COLO668 (cell line): Measurements from ENCODE around the gene ZNF417.
"Not testable (repeated sequence)": the region's sequence is repeated elsewhere in the genome, so short reads cannot be mapped to it uniquely, and the experiment has no call there.

Experiments used
- DNase-seq: peaks from one replicate; lab custom pipeline; 2025; ENCODE audit not compliant: unreplicated experiment; lab: John Stamatoyannopoulos, UW

Gene ZNF417

DNA sequence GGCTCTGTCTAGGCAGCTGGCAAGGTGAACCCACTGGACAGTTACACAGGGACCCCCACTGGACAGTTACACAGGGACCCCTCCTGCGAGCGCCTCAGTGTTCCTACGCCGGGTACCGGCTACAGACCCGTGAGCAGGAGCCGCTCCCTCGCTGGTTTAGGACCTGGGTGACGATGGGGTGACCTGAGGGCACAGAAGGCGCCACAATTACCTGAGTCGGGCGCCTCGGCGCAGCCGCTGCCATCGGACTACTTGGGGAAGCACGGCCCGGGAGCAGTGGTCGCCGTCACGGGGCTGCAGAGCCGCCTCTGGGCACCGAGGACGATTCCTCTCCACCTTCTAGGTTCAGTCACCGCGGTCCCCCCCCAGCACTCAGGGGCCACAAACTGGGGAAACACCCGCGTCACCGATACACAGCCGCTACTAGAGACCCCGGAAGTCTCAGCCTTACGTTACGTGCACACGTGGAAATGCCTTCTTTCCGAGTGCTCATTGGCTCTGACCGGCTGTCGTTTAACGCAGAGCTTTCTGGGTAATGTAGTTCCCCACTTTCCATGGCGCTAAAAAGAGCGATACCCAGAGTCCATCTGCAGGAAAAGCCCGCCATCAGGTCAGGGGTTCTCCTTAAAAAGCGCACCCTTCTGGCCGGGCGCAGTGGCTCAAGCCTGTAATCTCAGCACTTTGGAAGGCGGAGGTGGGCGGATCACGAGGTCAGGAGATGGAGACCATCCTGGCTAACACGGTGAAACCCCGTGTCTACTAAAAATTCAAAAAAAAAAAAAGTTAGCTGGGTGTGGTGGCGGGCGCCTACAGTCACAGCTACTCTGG lies at the start of gene ZNF417:
ZNF417 (minus strand) TSS at position 425 of the 828 bp plus-strand sequence; CDS start at position 244, 181 bp downstream.
- peak; percentile 87 for DNase-seq

DNA sequence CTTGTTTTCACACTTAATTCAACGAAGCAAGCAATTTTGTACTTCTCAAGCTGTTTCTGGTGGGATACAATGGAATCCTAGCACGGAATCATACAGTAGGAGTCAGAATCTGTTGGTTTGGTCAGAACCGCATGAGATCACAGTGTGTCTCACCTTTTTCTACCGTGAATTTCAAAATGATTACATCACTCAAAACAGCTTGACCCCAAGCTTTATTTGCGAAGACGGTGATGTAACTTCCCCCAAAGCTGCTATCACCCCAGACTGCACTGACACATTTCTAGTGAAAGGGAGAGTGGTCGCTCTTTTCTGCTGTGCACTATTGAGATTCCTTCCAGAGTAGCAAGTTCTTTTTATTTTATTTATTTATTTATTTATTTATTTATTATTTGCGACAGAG lies 48.4 kb upstream of the ZNF417 start:
- no peak for DNase-seq

DNA sequence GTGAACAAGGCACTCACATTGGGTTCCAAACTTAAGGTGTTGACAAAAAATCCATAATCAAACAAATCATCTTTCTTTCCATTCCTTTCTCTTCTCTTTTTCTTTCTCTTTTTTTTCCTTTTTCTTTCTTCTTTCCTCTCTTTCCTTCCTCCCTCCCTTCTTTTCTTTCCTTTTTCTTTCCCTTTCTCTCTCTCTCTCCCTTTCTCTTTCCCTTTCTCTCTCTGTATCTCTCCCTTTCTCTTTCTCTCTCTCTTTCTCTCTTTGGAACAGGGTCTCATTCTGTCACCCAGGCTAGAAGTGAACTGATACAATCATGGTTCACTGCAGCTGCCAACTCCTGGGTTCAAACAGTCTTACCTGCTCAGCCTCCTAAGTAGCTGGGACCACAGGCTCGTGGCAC lies 45.4 kb upstream of the ZNF417 start:
- no peak for DNase-seq

DNA sequence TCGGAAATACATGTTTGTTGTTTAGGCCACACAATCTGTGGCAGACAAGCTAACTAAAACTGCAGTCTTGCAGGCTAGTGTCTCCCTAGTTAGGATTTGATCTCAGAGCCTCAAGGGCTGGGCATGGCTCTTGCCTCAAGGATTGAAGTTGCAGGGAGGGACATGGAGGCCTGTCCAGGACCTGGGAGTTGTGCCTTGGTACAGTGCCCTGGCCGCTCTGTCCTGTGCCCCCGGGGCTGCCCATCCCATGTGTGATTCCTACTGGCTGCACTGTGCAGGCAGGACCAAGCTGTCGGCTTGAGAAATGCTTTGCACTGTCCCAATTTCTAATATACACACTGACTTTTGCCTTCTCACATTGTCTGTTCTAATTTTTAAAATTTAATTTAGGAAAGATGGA lies 38.6 kb upstream of the ZNF417 start:
- DNase-seq = no peak

DNA sequence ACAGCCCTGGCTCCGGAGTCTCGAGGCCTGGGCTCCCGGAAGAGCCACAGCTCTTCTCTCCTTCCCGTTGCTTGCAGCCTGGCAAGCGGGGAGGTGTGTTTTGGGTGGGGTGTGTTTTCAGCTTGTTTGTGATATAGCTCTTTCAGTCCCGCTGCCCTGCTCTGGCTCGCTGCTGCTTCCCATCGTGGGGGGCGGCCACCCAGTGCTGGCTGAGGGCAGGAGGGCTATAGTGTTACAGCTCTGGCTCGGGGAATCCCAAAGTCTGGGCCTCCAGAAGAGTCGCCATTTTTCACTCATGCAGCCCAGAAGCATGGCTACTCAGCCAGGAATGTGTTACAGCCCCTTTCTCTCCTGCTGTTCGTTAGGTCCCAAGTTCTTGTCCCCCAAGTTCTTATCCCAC lies 33.3 kb upstream of the ZNF417 start:
- no peak for DNase-seq

DNA sequence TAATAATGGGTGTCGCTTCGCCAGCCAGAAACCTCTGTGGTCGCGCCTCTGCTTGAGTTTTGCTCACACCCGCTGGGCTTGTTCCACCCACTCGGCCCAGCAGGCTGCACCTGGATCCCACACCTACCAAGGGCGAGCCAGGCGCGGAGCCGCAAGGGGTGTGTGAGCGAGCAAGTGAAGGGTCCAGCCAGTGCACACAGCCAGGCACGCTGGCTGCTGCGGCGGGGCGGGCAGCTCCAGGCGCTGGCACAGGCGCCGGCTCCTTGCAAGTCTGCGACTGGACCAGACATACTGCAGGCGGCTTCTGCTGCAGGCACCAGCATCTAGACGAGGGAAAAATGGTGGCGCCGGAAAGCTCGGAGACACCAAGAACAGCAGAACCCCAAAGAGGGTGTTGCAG lies 32.9 kb upstream of the ZNF417 start:
- DNase-seq = no peak

DNA sequence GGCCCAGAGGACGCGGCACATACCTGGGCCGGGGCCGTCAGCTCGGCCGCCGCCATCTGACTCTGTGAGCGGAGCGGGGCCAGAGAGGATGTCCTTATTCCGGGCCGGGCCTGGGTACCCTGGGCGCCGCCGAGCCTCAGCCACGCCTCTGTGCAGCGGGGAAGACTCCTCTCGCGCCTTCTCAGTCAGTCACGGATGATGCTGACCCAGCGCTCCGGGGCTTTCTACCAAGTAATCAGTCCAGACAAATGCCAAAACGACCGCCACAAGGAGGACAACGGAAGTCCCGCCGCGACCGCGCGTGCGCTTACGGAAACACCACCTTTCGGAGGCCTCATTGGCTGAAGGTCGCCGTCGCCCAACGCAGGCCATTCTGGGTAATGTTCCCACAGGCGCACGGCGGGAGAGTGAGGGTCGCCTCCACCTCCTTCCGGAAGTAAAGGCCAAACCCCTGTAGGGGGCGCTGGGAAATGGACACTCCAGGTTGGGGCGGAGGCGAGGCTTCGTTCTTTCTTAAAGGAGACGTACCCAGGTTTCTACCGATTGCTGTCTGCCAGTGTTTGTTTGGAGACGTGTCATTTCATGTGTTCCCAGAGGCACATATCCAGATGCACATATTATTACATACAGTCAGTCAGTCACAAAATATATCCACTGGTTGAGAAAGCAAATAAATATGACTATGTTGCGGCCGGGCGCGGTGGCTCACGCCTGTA lies 31.2 kb upstream of the ZNF417 start, which contains the start of gene ZNF256:
ZNF256 (minus strand) TSS at position 288 of the 716 bp plus-strand sequence; CDS start at position 56, 232 bp downstream.
- DNase-seq = peak; percentile 97

DNA sequence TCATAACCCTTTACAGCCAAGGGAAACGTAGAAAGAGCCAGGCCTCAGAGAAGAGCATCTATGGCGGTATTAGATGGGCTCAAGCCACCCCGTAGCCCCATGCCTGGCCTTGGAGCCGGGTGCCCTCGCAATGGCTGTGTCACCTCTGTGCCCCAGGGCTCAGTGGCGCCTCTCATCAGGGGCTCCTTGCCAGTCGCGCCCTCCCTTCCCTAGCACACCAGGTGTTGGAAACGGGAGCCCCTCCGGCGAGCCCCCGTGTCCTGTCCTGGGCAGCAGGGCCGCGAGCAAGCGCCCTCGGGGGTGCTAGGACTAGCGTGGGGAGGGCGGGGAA lies 30.7 kb upstream of the ZNF417 start:
- DNase-seq = no peak

DNA sequence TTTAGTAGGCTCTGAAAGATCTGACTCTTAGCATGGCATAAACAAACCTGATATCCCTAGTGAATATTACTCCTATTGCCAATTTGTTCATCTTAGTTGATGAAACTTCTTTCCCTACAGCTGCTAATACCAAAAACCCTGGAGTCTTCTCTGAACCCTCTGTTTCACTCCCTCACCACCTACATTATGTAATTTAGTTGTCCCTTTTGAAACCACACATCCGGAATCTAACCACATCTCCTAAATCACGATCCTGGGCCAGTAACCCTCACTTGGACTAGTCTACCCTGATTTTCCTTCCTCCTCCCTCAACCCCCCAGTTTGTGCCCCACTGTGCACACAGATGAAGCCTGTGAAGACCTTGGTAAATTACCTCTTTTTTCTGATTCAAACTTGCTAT lies 29.9 kb upstream of the ZNF417 start:
- no peak for DNase-seq

DNA sequence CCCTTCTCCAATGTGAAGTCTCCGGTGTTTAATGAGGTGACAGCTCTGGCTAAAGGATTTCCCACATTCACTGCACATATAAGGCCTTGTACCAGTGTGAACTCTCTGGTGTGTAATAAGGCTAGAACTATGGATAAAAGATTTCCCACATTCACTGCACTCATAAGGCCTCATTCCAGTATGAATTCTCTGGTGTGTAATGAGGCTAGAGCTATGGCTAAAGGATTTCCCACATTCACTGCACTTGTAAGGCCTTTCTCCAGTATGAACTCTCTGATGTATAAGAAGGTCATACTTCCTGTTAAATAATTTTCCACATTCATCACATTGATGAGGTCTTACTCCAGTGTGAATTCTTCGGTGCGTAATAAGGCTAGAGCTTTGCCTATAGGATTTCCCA lies 25.2 kb upstream of the ZNF417 start:
- no peak for DNase-seq

DNA sequence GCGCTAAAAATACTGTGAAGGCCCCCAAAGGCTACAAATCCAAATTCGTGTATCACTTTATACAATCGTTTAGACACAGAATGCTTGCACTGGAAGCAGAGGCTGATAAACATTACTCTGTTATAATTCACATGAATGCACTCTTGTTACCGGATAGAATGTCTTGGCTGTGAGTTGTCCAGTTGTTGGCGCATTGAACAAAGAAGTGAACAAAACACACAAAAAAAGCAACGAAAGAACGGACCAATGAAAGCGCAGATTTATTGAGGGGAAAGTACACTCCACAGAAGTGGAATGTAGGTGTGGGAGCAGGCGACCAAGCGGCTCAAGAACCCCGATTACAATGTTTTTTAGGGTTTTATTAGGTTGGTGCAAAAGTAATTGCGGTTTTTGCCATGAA lies 19.3 kb upstream of the ZNF417 start:
- no peak for DNase-seq

DNA sequence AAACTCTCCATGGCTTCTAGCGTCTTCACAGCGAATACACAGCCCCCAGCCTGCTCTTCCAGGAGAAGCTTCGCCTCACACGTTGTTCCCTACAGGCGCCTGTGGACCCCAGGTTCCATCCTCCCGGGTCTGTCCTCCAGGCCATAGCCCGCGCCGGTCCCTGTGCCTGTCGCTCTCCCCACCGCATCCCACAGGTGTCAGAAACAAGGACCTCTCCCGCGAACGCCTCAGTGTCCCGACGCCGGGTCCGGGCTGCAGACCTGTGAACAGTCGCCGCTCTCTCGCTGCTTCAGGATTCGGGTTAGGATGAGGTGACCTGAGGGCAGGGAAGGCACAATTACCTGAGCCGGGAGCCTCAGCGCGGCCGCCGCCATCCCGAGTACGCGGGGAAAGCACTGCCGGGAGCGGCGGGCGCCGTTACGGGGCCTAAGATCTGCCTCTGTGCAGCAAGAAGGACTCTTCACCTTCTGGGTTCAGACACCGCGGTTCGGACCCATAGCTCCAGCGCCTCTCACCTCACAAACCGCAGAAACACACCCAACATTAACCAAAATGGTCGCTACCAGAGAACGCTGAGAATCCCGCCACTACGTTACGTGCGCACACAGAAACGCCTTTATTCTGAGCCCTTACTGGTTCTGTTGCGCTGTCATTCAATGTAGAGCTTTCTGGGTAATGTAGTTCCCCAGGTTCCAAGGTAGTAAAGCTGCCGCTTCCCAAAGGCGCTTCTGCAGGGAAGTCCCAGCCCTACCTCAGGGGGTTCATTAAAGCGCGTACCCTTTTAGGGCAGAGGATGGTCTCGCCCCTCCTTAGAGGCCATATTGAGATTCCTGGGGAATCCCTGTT lies 18.7 kb upstream of the ZNF417 start, which contains the start of gene ZNF418:
ZNF418 (minus strand) TSS at position 583 of the 846 bp plus-strand sequence. CDS start 1,580 bp downstream, outside the sequence.
- peak; percentile 60 for DNase-seq

DNA sequence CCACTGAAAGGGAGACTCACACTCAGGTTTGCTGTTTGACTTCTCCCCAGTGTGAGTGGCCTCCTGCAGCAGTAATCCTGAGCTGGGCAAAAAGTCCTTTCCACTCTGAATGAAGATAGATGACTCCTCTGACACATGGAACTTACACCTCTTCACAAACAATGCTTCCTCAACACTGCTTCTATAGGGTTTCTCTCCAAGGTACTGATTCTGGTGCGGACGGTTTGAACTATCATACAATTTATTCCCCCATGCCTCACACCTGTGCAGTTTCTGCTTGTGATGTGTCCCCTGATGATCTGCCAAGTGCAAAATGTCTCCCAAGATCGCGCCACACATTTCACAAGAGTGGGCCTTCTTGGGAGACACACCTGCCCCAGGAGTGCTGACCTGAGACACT lies 11.2 kb upstream of the ZNF417 start:
- no peak for DNase-seq

DNA sequence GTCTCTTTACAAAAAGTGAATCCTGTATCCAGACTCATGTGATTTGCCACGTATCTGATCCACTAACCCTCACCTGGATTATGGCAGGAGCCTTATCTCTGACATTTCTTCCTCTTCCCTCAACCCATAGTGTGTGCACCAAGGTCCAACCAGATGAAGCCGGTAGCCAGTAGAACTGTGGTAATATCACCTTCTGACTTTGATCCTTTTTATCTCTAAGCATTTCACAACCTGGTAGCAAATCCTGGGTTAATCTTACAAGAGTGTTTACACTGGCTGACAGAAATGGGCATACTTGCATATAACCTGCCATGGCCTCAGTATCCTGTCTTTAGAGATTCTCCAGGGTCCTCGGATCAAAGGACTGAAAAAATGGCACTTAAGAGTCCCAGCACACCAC lies 1.9 kb downstream of the ZNF417 start:
- no peak for DNase-seq

DNA sequence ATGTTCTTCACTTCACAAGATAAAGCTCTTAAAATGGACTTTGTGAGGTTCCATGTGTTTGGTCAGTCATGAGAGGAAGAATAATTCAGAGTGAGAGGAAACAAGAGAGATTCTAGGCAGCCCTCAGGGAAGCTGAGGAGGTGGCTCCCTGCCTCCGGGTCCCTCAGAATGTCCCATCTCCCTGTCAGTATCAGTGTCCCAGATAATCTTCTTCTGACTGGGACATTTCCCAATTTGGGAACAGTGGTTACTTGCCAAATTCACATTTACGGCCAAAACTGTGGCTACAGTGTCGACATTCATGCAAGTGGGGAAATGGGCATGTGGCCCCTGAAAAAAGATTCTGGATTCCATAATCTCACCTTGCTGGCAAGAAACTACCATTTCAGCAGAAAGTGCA lies 9.0 kb downstream of the ZNF417 start:
- DNase-seq = no peak

DNA sequence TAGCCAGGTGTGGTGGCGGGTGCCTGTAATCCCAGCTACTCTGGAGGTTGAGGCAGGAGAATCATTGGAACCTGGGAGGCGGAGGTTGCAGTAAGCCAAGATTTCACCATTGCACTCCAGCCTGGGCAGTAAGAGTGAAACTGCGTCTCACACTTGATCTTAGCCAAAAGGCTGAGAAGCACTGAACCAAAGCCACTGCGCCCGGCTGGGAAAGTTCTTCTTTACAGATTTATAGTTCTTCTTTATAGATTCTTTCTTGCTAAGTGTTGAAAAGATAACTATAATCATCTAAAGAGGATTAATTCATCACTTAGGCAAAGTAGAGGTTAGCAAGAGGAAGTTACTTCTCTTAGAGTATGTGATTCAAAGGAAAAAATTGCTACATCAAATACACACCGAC lies 11.1 kb downstream of the ZNF417 start:
- no peak for DNase-seq

DNA sequence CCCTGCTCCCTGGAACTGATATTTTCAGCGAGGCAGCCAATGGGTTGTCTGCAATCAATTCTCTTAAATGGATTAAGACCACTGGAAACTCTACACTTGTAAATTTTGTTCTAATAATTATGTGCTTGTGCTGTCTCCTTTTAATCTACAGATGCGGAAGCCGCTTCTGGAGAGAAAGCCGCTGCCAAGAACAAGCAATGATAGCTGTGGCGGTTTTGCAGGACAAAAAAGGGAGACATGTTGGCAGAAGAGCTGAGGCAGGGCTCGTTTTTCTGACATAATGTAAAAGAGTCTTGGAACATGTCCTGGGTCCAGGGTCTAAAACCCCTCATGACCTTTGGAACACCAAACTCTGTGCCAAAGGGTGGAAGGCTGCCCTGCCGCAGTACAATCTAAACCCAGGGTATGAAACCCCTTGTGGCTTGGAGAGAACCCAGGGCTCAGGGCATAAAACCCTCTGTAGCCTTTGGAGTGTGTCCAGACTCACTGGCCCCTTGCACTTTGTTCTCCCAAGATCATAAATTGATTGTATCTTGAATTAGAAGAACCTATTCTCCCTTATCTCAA lies 12.7 kb downstream of the ZNF417 start:
- DNase-seq = no peak

DNA sequence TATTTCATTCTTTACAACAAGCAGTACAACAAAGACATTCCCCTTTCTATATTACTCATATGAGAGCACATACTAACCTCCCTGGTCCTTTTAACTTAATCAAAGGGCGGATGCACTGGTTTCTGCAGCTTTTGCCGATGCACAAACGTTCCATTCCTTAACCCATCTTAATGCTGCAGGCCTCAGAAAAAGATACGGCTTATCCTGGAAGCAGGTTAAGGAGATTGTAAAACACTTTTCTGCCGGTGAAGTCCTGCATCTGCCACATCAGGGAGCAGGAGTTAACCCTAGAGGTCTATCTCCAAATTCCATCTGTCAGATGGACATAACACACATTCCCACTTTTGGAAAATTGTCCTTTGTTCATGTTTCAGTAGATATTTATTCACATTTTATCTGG lies 16.1 kb downstream of the ZNF417 start:
- DNase-seq = no peak

DNA sequence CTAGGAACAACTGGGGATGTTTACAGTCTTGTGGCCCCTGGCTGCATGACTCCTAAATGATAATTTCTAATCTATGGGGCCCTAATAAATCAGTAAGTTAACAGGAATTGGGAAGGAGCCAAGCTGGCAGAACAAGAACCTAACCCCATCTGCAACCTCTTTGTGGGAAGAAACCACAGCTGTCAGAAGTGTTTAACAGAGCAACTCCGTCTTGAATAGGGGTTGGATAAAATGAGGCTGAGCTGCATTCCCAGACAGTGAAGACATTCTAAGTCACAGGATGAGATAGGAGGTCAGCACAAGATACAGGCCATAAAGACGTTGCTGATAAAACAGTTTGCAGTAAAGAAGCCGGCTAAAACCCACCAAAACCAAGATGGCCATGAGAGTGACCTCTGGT lies 25.7 kb downstream of the ZNF417 start:
- not testable (repeated sequence) for DNase-seq

DNA sequence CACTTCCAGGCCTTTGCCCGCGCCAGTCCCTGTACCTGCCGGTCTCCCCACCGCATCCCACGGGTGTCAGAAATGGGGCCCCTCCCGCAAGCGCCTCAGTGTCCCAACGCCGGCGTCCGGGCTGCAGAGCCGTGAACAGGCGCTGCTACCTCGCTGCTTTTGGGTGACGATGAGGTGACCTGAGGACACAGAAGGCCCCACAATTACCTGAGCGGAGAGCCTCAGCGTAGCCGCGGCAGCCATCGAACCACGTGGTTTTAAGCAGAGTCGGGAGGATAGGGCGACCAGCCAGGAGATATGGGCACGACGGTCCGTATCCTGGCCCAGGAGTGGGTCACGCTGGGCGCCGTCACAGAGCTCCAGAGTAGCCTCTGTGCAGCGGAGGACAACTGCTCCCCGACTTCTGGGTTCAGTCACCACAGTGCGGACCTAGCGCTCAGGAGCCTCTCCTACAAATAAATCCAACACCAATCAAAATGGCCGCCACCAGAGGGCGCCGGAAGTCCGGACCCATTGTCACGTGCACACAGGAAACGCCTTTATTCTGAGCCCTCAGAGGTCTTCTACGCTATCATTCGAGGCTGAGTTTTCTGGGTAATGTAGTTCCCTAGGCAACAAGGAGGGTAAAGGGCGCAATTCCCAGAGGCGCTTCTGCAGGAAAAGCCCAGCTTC lies 27.7 kb downstream of the ZNF417 start, which contains the start of gene ZNF814:
ZNF814 (minus strand) TSS at position 478 of the 672 bp plus-strand sequence; CDS start at position 243, 235 bp downstream.
- peak; percentile 83 for DNase-seq
